Measurements from ENCODE around the gene PARVG.

DNA sequence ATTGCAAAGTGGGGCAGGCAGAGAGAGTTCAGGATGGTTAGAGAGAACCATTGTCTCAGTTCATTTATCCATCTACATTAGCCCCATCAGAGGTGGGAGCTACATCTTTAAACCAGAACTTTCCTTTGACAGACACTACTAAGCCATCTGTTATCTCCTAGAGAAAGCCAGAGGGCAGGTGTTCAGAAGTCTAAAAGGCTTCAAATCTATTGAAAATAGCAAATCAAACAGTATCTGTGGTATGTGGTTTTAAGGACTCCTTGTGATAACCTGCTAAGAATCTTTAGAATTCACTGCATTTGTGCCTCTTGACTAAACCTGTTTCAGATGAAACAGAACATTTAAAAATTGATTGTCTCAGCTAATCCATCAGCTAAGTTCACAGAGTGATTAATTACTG is 43.9 kb upstream of the PARVG start:
- TF ChIP-seq, protein P1, sequence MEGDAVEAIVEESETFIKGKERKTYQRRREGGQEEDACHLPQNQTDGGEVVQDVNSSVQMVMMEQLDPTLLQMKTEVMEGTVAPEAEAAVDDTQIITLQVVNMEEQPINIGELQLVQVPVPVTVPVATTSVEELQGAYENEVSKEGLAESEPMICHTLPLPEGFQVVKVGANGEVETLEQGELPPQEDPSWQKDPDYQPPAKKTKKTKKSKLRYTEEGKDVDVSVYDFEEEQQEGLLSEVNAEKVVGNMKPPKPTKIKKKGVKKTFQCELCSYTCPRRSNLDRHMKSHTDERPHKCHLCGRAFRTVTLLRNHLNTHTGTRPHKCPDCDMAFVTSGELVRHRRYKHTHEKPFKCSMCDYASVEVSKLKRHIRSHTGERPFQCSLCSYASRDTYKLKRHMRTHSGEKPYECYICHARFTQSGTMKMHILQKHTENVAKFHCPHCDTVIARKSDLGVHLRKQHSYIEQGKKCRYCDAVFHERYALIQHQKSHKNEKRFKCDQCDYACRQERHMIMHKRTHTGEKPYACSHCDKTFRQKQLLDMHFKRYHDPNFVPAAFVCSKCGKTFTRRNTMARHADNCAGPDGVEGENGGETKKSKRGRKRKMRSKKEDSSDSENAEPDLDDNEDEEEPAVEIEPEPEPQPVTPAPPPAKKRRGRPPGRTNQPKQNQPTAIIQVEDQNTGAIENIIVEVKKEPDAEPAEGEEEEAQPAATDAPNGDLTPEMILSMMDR (IDR thresholded peaks at IDR 0.05; ENCODE audit: insufficient read depth, low read length), result no peak
- TF ChIP-seq, protein P2, sequence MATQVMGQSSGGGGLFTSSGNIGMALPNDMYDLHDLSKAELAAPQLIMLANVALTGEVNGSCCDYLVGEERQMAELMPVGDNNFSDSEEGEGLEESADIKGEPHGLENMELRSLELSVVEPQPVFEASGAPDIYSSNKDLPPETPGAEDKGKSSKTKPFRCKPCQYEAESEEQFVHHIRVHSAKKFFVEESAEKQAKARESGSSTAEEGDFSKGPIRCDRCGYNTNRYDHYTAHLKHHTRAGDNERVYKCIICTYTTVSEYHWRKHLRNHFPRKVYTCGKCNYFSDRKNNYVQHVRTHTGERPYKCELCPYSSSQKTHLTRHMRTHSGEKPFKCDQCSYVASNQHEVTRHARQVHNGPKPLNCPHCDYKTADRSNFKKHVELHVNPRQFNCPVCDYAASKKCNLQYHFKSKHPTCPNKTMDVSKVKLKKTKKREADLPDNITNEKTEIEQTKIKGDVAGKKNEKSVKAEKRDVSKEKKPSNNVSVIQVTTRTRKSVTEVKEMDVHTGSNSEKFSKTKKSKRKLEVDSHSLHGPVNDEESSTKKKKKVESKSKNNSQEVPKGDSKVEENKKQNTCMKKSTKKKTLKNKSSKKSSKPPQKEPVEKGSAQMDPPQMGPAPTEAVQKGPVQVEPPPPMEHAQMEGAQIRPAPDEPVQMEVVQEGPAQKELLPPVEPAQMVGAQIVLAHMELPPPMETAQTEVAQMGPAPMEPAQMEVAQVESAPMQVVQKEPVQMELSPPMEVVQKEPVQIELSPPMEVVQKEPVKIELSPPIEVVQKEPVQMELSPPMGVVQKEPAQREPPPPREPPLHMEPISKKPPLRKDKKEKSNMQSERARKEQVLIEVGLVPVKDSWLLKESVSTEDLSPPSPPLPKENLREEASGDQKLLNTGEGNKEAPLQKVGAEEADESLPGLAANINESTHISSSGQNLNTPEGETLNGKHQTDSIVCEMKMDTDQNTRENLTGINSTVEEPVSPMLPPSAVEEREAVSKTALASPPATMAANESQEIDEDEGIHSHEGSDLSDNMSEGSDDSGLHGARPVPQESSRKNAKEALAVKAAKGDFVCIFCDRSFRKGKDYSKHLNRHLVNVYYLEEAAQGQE (IDR thresholded peaks at IDR 0.05; ENCODE audit: insufficient replicate concordance, low read depth), result no peak
- TF ChIP-seq POLR2AphosphoS5 (IDR thresholded peaks at IDR 0.05; ENCODE audit: low read depth) (no peak), GABPA (IDR thresholded peaks at IDR 0.05; ENCODE audit: low read depth) (no peak)

Data from HL-60 (cell line).